Islet precursor cell (in vitro differentiated cells): ENCODE data around the gene FAH.

Source experiments
- DNase-seq: peaks from one replicate; pipeline ENCODE4 v3.0.0-alpha.2; 2018

The FAH gene

DNA sequence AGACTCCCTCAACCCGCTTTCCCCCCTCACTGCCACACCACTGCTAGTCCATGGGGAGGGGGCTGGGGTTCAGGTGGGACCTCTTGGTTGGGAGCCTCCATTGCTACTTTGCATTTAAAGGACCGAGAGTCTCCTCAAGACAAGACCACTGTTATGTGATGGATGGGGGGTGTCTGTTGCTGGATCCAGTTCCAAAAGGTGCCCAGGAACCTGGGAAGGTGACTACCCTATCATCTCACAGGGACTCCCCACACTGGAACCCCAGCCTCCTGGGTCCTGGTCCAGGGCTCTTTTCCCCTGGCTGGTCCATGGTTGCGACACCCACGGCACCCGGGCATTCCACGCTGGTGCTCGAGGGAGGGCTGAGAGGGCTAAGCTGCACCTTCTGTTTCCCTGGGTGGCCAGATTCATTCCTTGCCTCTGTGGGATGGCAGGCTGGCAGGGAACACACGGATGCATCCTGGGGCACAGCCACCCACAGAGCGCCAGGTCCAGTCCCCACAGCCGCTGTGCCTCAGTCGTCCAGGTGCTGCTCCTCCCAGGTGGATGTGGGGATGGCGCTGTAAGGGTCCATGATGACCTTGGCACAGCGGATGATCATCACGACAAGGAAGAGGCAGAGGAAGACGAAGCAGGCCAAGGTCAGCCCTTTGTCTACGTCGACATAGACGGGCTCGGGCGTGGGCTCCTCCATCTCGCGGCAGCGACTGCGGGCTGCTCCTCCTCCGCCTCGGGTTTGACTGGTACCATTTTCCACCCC, 48.6 kb downstream of the FAH start:
- peak; percentile 43 for DNase-seq

- peak; percentile 16 for DNase-seq
Measured at GRCh38 chr15:80202016-80202315, 49.2 kb downstream of the FAH start.

DNA sequence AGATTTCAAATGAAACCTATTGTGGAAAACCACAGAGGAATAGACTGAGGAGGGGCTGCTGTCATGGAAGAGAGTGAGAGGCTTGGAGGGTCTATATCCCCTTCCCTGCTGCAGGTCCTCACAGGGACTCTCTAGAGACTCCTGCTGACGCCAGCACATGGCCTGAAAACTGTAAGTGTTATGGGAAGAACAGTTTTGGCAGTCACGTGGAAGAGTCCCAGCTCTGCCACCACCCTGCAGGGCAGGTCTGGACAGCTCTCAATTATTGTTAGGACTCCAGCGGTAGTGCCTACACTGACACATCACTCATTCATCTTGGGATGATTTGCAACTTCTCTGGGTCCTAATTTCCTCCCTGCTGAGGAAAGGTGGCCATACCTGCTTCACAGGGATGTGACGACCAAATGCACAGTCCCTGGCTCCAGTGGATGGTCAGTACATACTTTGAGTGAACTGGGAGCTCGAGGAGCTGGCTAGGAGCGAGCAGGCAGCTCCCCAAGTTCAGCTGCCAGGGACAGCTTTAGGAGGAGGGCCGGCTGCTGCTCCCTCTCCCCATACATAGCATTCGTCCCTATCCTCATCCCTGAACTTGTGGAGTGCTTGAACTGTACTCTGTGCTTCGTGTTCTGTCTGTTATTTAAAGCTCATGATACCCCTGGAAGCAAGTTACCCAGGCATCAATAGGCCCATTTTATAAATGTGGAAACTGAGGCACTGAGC, 50.0 kb downstream of the FAH start:
- DNase-seq: peak; percentile 53

DNA sequence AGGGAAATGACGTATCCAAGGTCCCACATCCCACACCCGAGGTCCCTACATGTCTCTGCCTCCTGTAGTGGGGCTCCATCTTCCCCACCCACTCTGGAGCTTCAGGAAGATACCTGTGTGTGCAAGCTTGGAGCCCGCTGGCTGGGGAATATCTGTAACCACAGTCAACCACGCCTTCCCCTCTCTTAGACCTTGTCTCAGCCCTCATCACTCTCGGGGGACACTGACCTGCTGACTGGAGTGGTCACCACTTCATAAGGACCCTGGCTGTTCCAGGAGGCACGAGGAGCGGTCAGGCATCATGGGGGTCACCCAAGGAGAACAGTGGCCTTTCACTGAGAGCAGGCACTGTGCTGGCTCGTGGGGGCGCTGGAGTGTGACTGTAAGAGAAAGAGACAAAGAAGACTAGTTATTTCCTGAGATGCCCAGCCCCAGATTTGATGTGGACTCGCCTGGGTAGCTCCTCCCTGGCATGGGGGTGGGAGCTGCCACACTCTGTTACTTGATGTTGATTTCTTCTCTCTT, 50.6 kb downstream of the FAH start:
- DNase-seq: peak; percentile 41

DNA sequence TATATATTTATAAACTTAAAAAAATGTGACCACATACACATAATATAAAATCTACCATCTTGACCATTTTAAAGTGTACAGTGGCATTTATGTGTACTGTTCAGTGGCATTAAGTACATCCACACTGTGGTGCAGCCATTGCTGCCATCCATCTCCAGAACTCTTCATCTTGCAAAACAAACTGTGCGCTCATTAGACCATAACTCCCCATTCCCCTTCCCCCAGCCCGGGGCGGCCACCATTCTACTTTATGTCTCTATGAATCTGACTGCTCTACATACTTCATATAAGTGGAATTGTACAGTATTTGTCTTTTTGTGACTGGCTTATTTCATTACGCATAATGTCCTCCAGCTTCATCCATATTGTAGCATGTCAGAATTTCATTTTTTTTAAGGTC, 51.4 kb downstream of the FAH start:
- peak; percentile 22 for DNase-seq

- no peak for DNase-seq
Measured at GRCh38 chr15:80207887-80208286, 55.1 kb downstream of the FAH start.

- peak; percentile 79 for DNase-seq
Measured at GRCh38 chr15:80208758-80209734, 56.2 kb downstream of the FAH start.

- no peak for DNase-seq
Measured at GRCh38 chr15:80210611-80211573, 58.1 kb downstream of the FAH start.

DNA sequence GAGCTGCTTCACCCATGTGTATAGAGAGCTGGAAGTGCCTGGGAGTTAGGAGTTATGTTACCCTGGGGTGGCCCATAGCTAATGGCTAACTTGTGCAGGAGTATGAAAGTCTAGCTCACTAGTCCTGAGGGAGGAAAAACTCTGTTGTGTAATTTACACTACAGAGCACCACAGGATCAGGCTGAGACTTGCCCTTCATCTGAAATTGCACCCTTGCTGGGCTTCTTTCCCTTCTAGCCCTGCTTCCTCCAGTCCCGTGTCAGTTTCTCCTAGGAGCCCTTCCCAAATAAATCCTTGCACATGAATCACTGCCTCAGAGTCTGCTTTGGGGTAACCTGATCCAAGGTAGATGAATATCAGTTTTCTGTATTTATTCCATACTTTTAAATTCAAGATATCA, 59.2 kb downstream of the FAH start:
- no peak for DNase-seq

- no peak for DNase-seq
Measured at GRCh38 chr15:80214910-80215309, 62.1 kb downstream of the FAH start.

DNA sequence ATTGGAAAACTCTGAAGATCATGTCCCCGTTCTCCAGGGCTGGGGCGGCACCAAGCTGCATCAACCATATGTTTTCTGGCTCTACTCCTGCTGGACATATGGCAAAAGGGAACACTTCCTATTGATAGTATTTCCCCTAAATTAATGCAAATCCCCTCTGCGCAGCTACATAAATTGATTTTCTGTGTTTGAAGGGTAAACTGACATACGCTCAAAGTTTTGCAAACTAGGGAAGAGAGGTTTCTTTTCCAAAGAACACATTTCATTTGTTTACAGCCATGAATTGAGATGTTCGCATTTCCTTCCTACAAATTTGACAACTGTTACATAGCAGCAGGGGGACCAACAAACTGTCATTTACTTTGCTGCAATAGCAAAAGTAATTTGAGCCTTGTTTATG, 63.3 kb downstream of the FAH start:
- DNase-seq: no peak

GRCh38 chr15:80216911-80217310, 64.1 kb downstream of the FAH start:
- DNase-seq: no peak

- no peak for DNase-seq
Measured at GRCh38 chr15:80217327-80217900, 64.6 kb downstream of the FAH start.

GRCh38 chr15:80219955-80220354, 67.2 kb downstream of the FAH start:
- no peak for DNase-seq

GRCh38 chr15:80228959-80229610, 76.3 kb downstream of the FAH start:
- DNase-seq: no peak

DNA sequence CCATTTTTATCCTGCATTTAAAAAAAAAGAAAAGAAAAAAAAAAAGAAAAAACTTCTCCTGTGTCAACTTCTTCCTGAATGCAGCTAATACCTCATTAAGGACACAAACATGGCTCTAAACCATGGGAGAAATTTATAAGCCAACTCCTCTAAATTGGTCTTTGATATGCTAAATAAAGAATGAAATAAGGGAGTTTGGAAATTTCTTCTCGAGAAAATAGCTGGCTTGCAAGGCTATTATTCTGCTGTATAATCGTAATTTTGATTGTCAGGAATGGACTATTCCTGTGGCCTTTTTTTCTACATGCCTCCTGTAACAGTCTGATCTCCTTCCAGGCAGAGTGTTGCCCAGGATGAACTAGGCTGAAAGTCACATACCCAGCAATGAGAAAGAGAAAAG, 78.6 kb downstream of the FAH start:
- DNase-seq: no peak

GRCh38 chr15:80233581-80233980, 80.8 kb downstream of the FAH start:
- DNase-seq: no peak

GRCh38 chr15:80234883-80235282, 82.1 kb downstream of the FAH start:
- peak; percentile 79 for DNase-seq
